Activated T-helper 1 cell treated with Interleukin-2 at 50 U/mL for 16 hours (primary cell): Measurements from ENCODE around the gene RFTN1.

Experiments used
- DNase-seq: peaks from one replicate; pipeline ENCODE4 v3.0.0-alpha.2; 2020; ENCODE audit warnings: low read depth

Gene RFTN1

GRCh38 chr3:16432714-16433113, 80.8 kb downstream of the RFTN1 start:
- no peak for DNase-seq

- DNase-seq, result no peak
Observed at GRCh38 chr3:16430717-16431630, 82.5 kb downstream of the RFTN1 start.

GRCh38 chr3:16429086-16429485, 84.4 kb downstream of the RFTN1 start:
- no peak for DNase-seq

GRCh38 chr3:16428612-16429011, 84.9 kb downstream of the RFTN1 start:
- no peak for DNase-seq

- no peak for DNase-seq
Observed at GRCh38 chr3:16427103-16427965, 86.2 kb downstream of the RFTN1 start.

- DNase-seq, result no peak
Observed at GRCh38 chr3:16426665-16427064, 86.8 kb downstream of the RFTN1 start.

- DNase-seq, result no peak
Observed at GRCh38 chr3:16426029-16426400, 87.5 kb downstream of the RFTN1 start.

GRCh38 chr3:16425398-16426028, 88.0 kb downstream of the RFTN1 start:
- no peak for DNase-seq

GRCh38 chr3:16423947-16424673, 89.4 kb downstream of the RFTN1 start:
- DNase-seq, result no peak

- no peak for DNase-seq
Observed at GRCh38 chr3:16423298-16423697, 90.2 kb downstream of the RFTN1 start.

- no peak for DNase-seq
Observed at GRCh38 chr3:16419640-16420241, 93.8 kb downstream of the RFTN1 start.

- DNase-seq, result no peak
Observed at GRCh38 chr3:16417945-16418739, 95.4 kb downstream of the RFTN1 start.

GRCh38 chr3:16415911-16416476, 97.5 kb downstream of the RFTN1 start:
- no peak for DNase-seq

- DNase-seq, result no peak
Observed at GRCh38 chr3:16413321-16413720, 100.2 kb downstream of the RFTN1 start.

GRCh38 chr3:16412192-16412800, 101.2 kb downstream of the RFTN1 start:
- DNase-seq, result no peak

- DNase-seq, result no peak
Observed at GRCh38 chr3:16411441-16411840, 102.1 kb downstream of the RFTN1 start.

- no peak for DNase-seq
Observed at GRCh38 chr3:16410659-16411058, 102.8 kb downstream of the RFTN1 start.

GRCh38 chr3:16409032-16409431, 104.5 kb downstream of the RFTN1 start:
- no peak for DNase-seq

GRCh38 chr3:16407366-16407765, 106.1 kb downstream of the RFTN1 start:
- no peak for DNase-seq

GRCh38 chr3:16406579-16406978, 106.9 kb downstream of the RFTN1 start:
- no peak for DNase-seq
